IMR-90 (cell line): ENCODE results near the gene FSTL1. TPM values are rescaled to one million over a fixed set of nuclear protein-coding genes. Genes with fewer than 3 reads are reported as not detected.

Experiments used
- ATAC-seq: fragments of 200-7000 bp; cut with Tn5 transposase; 2 replicates; pipeline ENCODE4 v1.9.1; 2020; ENCODE audit warnings: low read depth, mild to moderate bottlenecking, moderate library complexity
- BruUV-seq: library from RNA; stranded (reverse); fragments of 400-500 nt; replicated peaks from 2 replicates; lab custom pipeline; 2021; lab: Mats Ljungman, UMichigan
- CTCF ChIA-PET: fragments of 300-600 bp; formaldehyde crosslinking; extraction: SDS; loops from one replicate; lab custom pipeline; 2021; ENCODE audit warnings: antibody characterized with exemption; lab: Yijun Ruan, JAX
- POLR2A ChIA-PET: fragments of 300-600 bp; sonication (Branson Sonifier 250); formaldehyde crosslinking; loops from one replicate; lab custom pipeline; 2022; ENCODE audit warnings: antibody characterized with exemption; ENCODE audit not compliant: unreplicated experiment; lab: Charles Lee
- DNase-seq: peaks from one replicate; pipeline ENCODE4 v3.0.0; 2013
- H2AFZ ChIP-seq: replicated peaks from 2 replicates; pipeline ENCODE3; 2013; ENCODE audit warnings: low read length, mild to moderate bottlenecking; ENCODE audit not compliant: poor library complexity
- H2AK5ac ChIP-seq: 2 replicates; pipeline ENCODE4 v1.6.1; 2013; ENCODE audit warnings: low read depth, low read length, inconsistent platforms
- H2AK9ac ChIP-seq: replicated peaks from 2 replicates; pipeline ENCODE3; 2013; ENCODE audit warnings: mild to moderate bottlenecking, low read depth, low read length, moderate library complexity; ENCODE audit not compliant: poor library complexity
- H2BK120ac ChIP-seq: 2 replicates; pipeline ENCODE4 v1.6.1; 2013; ENCODE audit warnings: low read depth, low read length, inconsistent platforms
- H2BK15ac ChIP-seq: 3 replicates; pipeline ENCODE4 v1.6.1; 2013; ENCODE audit warnings: low read depth, low read length, inconsistent platforms
- H2BK20ac ChIP-seq: 2 replicates; pipeline ENCODE4 v1.6.1; 2013; ENCODE audit warnings: low read depth, mild to moderate bottlenecking, inconsistent platforms, low read length, moderate library complexity
- H2BK5ac ChIP-seq: 2 replicates; pipeline ENCODE4 v1.6.1; 2013; ENCODE audit warnings: mild to moderate bottlenecking, low read depth, low read length, inconsistent platforms; ENCODE audit not compliant: poor library complexity, severe bottlenecking
- H3K14ac ChIP-seq: replicated peaks from 2 replicates; pipeline ENCODE4 v1.6.1; 2013; ENCODE audit warnings: low read depth, low read length, inconsistent platforms
- H3K18ac ChIP-seq: 2 replicates; pipeline ENCODE4 v1.6.1; 2013; ENCODE audit warnings: low read depth, low read length, control low read depth
- H3K23ac ChIP-seq: 2 replicates; pipeline ENCODE4 v1.6.1; 2013; ENCODE audit warnings: low read depth, low read length, inconsistent platforms
- H3K27ac ChIP-seq: 2 replicates; pipeline ENCODE4 v1.5.1; 2013; ENCODE audit warnings: mild to moderate bottlenecking, control low read depth, low read length; ENCODE audit not compliant: insufficient read depth
- H3K27me3 ChIP-seq: 2 replicates; pipeline ENCODE4 v1.6.1; 2013; ENCODE audit warnings: low read length; ENCODE audit not compliant: control insufficient read depth, insufficient read depth
- H3K36me3 ChIP-seq: 2 replicates; pipeline ENCODE4 v1.6.1; 2013; ENCODE audit warnings: low read length, mixed read lengths; ENCODE audit not compliant: control insufficient read depth, insufficient read depth
- H3K4ac ChIP-seq: 2 replicates; pipeline ENCODE4 v1.6.1; 2013; ENCODE audit warnings: low read depth, low read length, inconsistent platforms
- H3K4me1 ChIP-seq: 2 replicates; pipeline ENCODE4 v1.6.1; 2013; ENCODE audit warnings: low read length, mixed read lengths; ENCODE audit not compliant: control insufficient read depth, insufficient read depth
- H3K4me2 ChIP-seq: 2 replicates; pipeline ENCODE4 v1.6.1; 2013; ENCODE audit warnings: low read depth, mild to moderate bottlenecking, control low read depth, low read length, moderate library complexity
- H3K4me3 ChIP-seq: 2 replicates; pipeline ENCODE4 v1.5.1; 2013; ENCODE audit warnings: low read depth, mild to moderate bottlenecking, control low read depth, low read length, moderate library complexity; ENCODE audit not compliant: insufficient read depth
- H3K56ac ChIP-seq: 2 replicates; pipeline ENCODE4 v1.6.1; 2013; ENCODE audit warnings: low read length, inconsistent platforms; ENCODE audit not compliant: insufficient read depth; ENCODE audit errors: extremely low read depth
- H3K79me1 ChIP-seq, 2 experiments: 2 replicates each; pipeline ENCODE4 v1.6.1; 2013; ENCODE audit warnings: low read length in 2 of 2, inconsistent platforms in 1 of 2, low read depth in 1 of 2
- H3K9ac ChIP-seq: 2 replicates; pipeline ENCODE4 v1.6.1; 2013; ENCODE audit warnings: low read depth, low read length, control low read depth
- H3K9me1 ChIP-seq: 2 replicates; pipeline ENCODE4 v1.6.1; 2013; ENCODE audit warnings: low read length, inconsistent platforms; ENCODE audit not compliant: insufficient read depth
- H3K9me3 ChIP-seq: 2 replicates; pipeline ENCODE4 v1.6.1; 2013; ENCODE audit warnings: low read length; ENCODE audit not compliant: control insufficient read depth, insufficient read depth
- H4K20me1 ChIP-seq: 2 replicates; pipeline ENCODE4 v1.6.1; 2013; ENCODE audit warnings: low read length, inconsistent platforms; ENCODE audit not compliant: insufficient read depth
- H4K5ac ChIP-seq: 2 replicates; pipeline ENCODE4 v1.6.1; 2013; ENCODE audit warnings: mild to moderate bottlenecking, low read depth, low read length, control low read depth
- H4K8ac ChIP-seq, 2 experiments: 2 replicates each; pipeline ENCODE4 v1.6.1; 2013; ENCODE audit warnings: low read depth in 2 of 2, low read length in 2 of 2, control low read depth in 1 of 2, inconsistent platforms in 1 of 2
- H4K91ac ChIP-seq: 2 replicates; pipeline ENCODE4 v1.6.1; 2013; ENCODE audit warnings: low read depth, low read length, inconsistent platforms; ENCODE audit not compliant: insufficient read depth
- BHLHE40 ChIP-seq: fragments of 150-350 bp; IDR thresholded peaks from 2 replicates; pipeline ENCODE4 v1.6.1; 2016; ENCODE audit warnings: mild to moderate bottlenecking, low read depth, low read length
- ELK1 ChIP-seq: fragments of 150-350 bp; IDR thresholded peaks from 2 replicates; pipeline ENCODE4 v1.6.1; 2016; ENCODE audit warnings: low read depth, mild to moderate bottlenecking, low read length, moderate library complexity, borderline replicate concordance
- MAFK ChIP-seq: IDR thresholded peaks from 2 replicates; pipeline ENCODE4 v1.6.1; 2012; ENCODE audit warnings: low read depth, low read length, improper control_type of control experiment
- NFE2L2 ChIP-seq: fragments of 150-350 bp; IDR thresholded peaks from 2 replicates; pipeline ENCODE4 v1.6.1; 2016; ENCODE audit warnings: low read depth, mild to moderate bottlenecking, low read length
- POLR2A ChIP-seq: IDR thresholded peaks from 2 replicates; pipeline ENCODE4 v1.6.1; 2012; ENCODE audit warnings: mild to moderate bottlenecking, low read depth, low read length
- RAD21 ChIP-seq: IDR thresholded peaks from 2 replicates; pipeline ENCODE4 v1.6.1; 2012; ENCODE audit warnings: low read length, improper control_type of control experiment
- RCOR1 ChIP-seq: IDR thresholded peaks from 2 replicates; pipeline ENCODE4 v1.6.1; 2012; ENCODE audit warnings: mild to moderate bottlenecking, low read length, improper control_type of control experiment; ENCODE audit not compliant: insufficient replicate concordance
- RFX5 ChIP-seq: IDR thresholded peaks from 2 replicates; pipeline ENCODE4 v1.8.0; 2012; ENCODE audit warnings: low read depth, mild to moderate bottlenecking, low read length, moderate library complexity
- SMC3 ChIP-seq: fragments of 150-350 bp; IDR thresholded peaks from 2 replicates; pipeline ENCODE4 v1.6.1; 2016; ENCODE audit warnings: low read depth, mild to moderate bottlenecking, antibody characterized with exemption, low read length, moderate library complexity
- WGBS, 2 experiments: methylation state at CpG; one replicate each; pipeline versions ENCODE4 v1.1.5 to v1.1.7; 2013; ENCODE audit warnings: missing lambda C conversion rate in 2 of 2; ENCODE audit not compliant: insufficient read length in 1 of 2; ENCODE audit errors: extremely low coverage in 2 of 2; 5-methylcytosine and 5-hydroxymethylcytosine counted together
- dilution Hi-C: fragments of 300-500 bp; cut with HindIII; formaldehyde crosslinking; loops from one replicate; pipeline ENCODE4 v1.14.3; 2018; ENCODE audit warnings: low sequenced_read_pairs; ENCODE audit not compliant: unreplicated experiment
- in situ Hi-C: fragments of 300-500 bp; cut with MboI; formaldehyde crosslinking; loops from 3 replicates; pipeline ENCODE4 v1.14.3; 2019; ENCODE audit warnings: low sequenced_read_pairs, inconsistent platforms, mixed read lengths
- intact Hi-C: fragments of 100-400 bp; cut with micrococcal nuclease; formaldehyde crosslinking; loops from 2 replicates; pipeline ENCODE4 v1.10.0; 2022
- polyA plus RNA-seq, 3 experiments: library from polyadenylated mRNA; depleted of rRNA; stranded (reverse); fragments of >200 nt; gene quantifications; 2 replicates each; pipeline ENCODE4 v1.2.3, GENCODE V29; 2012; ENCODE audit warnings: low replicate concordance in 1 of 3
- total RNA-seq: library from RNA; depleted of rRNA; stranded (reverse); fragments of >200 nt; gene quantifications from 2 replicates; pipeline ENCODE4 v1.2.3, GENCODE V29; 2012

The FSTL1 gene
- total and polyA plus RNA-seq, 2 of the 4 experiments (the other 2 are of a cell fraction): 864 to 1,642 TPM

GRCh38 chr3:120437559-120437958 is 13.2 kb downstream of the FSTL1 start:
- H3K9me1 ChIP-seq: peaks cover 52% of the 10 kb centered on the region
- H2BK120ac ChIP-seq: 0 out of 2 replicates have a peak overlapping the region, but pooled peaks have one; percentile 32
- dilution Hi-C loops: no loop called here
- DNase-seq: no peak
- no peak overlapping the region for H2AFZ ChIP-seq
- H4K91ac ChIP-seq: no peak overlapping the region
- H4K20me1 ChIP-seq: peaks cover 96% of the 10 kb centered on the region
- H4K5ac ChIP-seq: no peak overlapping the region
- H3K79me1 ChIP-seq: peaks cover 20 to 85% of the 10 kb centered on the region in 2 experiments
- intact Hi-C loops: no loop called here
- H3K9ac ChIP-seq: 0 out of 2 replicates have a peak overlapping the region, but pooled peaks have one; percentile 45
- H4K8ac ChIP-seq: no peak overlapping the region; a peak in 1 of 4 replicates
- in situ Hi-C loops: loop anchor here (25.0 kb wide), 2 partner anchors 350 to 1050 kb away; no protein-coding TSS in a partner anchor
- no peaks in the 10 kb centered on the region for H3K9me3 ChIP-seq
- no peak overlapping the region for H3K18ac ChIP-seq
- H2AK9ac ChIP-seq: no peak overlapping the region
- H3K4me1 ChIP-seq: peaks cover 48% of the 10 kb centered on the region
- peak overlapping the region; percentile 17; the same call in 1 of the 2 replicates for H2AK5ac ChIP-seq
- H2BK5ac ChIP-seq: peak overlapping the region; percentile 47
- WGBS, 2 experiments: no CpG with 5 or more reads among the region's 2 CpGs
- CTCF ChIA-PET: interaction anchor here (1.5 kb wide), 1 partner anchor 20 kb away, joined by 4 read pairs; no protein-coding TSS in a partner anchor
- H3K36me3 ChIP-seq: peaks cover 48% of the 10 kb centered on the region
- no peak overlapping the region for H3K4me2 ChIP-seq
- H3K27ac ChIP-seq: no peak overlapping the region
- no peak overlapping the region for H3K4me3 ChIP-seq
- POLR2A ChIA-PET: no interaction called here
- no TSS peak for BruUV-seq
- H3K56ac ChIP-seq: no peak overlapping the region
- ATAC-seq: no peak
- no peak overlapping the region; the same call in 2 of the 3 replicates for H2BK15ac ChIP-seq
- no peaks in the 10 kb centered on the region for H3K27me3 ChIP-seq
- 0 out of 2 replicates have a peak overlapping the region, but pooled peaks have one; percentile 51 for H3K14ac ChIP-seq
- peak overlapping the region; percentile 81 for H3K23ac ChIP-seq
- H2BK20ac ChIP-seq: no peak overlapping the region
- H3K4ac ChIP-seq: peak overlapping the region; percentile 19; the same call in 1 of the 2 replicates
- TF ChIP-seq SMC3 (no peak), BHLHE40 (no peak), MAFK (no peak), RAD21 (no peak), NFE2L2 (no peak), RCOR1 (no peak), RFX5 (no peak), ELK1 (no peak), POLR2A (no peak)
